ENCODE data around the gene FAM163B.

FAM163B gene

DNA sequence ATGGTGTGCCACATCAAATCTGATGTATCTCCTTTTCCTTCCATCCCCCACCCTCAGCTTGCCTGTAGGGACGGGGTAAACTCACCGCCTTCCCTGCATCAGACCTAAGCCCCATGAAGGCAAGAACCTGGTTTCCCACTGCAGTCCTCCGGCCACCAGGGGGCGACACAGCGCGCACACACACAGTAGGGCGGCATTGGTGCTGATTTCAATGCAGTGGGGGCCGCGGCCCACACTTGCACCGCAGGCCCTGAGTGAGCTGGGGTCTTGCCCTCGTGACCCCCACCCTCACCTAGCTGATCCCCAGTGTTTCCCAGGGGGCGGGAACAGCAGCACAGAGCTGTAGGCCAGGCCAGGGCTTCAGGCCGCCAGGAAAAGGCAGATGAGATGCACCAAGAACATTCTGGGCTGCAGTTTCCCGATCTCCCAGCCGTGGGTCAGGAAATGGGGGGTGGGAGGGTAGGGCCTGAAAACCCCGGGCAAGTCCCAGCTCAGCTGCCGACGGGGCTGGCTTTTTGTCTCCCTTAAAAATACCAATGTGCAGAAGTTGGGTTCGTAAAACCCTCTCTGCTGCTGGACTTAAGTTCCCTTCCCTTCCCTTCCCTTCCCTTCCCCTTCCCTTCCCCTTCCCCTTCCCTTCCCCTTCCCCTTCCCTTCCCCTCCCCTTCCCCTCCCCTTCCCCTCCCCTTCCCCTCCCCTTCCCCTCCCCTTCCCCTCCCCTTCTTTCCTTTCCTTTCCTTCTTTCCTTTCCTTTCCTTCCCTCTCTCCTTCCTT is 19.5 kb downstream of the FAM163B start:
- no peak overlapping the region for H3K4me3 ChIP-seq (ENCODE audit: extremely low read depth, insufficient read depth, low read length, poor library complexity, severe bottlenecking)
- WGBS, 2 experiments (ENCODE audit: insufficient coverage in 2 of 2): 50 to 57% methylated on average over 9 to 12 of the region's 19 CpGs
- no peak overlapping the region for H3K27ac ChIP-seq (ENCODE audit: low read depth, low read length, severe bottlenecking)
- H3K9me3 ChIP-seq (ENCODE audit: control insufficient read depth, low read length): peaks cover 6% of the 10 kb centered on the region
- H3K4me1 ChIP-seq (ENCODE audit: control insufficient read depth, insufficient read depth, low read length, poor library complexity, severe bottlenecking): peaks cover 22% of the 10 kb centered on the region
- H3K36me3 ChIP-seq (ENCODE audit: control insufficient read depth, insufficient read depth, low read length): no peaks in the 10 kb centered on the region

DNA sequence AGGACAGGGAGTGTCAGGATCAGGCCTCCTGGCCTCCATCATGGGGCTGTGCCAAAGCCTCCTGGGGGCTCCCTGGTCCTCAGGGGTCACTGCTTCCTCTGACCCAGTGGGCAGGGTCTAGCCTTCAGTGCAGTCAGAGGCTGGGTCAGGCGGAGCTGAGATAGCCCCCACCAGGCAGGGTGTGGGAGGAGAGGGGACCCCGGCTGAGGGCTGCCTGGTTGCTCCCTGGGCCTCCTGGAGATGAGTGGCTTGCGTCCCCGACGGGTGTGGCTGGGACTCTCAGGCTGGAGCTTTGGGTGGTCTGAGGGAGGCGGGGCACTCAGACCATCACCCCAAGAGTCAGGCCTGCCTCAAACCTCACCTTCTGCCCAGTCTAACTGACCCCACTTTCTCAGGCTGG is 21.7 kb downstream of the FAM163B start:
- H3K4me3 ChIP-seq (ENCODE audit: extremely low read depth, insufficient read depth, low read length, poor library complexity, severe bottlenecking): no peak overlapping the region
- WGBS, 2 experiments (ENCODE audit: insufficient coverage in 2 of 2): 100% methylated on average over 2 to 3 of the region's 6 CpGs
- H3K27ac ChIP-seq (ENCODE audit: low read depth, low read length, severe bottlenecking): no peak overlapping the region
- peaks cover 6% of the 10 kb centered on the region for H3K9me3 ChIP-seq (ENCODE audit: control insufficient read depth, low read length)
- H3K36me3 ChIP-seq (ENCODE audit: control insufficient read depth, insufficient read depth, low read length): no peaks in the 10 kb centered on the region
- peaks cover 38% of the 10 kb centered on the region for H3K4me1 ChIP-seq (ENCODE audit: control insufficient read depth, insufficient read depth, low read length, poor library complexity, severe bottlenecking)

- no peak overlapping the region for H3K4me3 ChIP-seq (ENCODE audit: extremely low read depth, insufficient read depth, low read length, poor library complexity, severe bottlenecking)
- no peaks in the 10 kb centered on the region for H3K36me3 ChIP-seq (ENCODE audit: control insufficient read depth, insufficient read depth, low read length)
- peaks cover 6% of the 10 kb centered on the region for H3K9me3 ChIP-seq (ENCODE audit: control insufficient read depth, low read length)
- WGBS, 2 experiments (ENCODE audit: insufficient coverage in 2 of 2): 92% methylated on average over 7 to 8 of the region's 8 CpGs
- no peak overlapping the region for H3K27ac ChIP-seq (ENCODE audit: low read depth, low read length, severe bottlenecking)
- peaks cover 42% of the 10 kb centered on the region for H3K4me1 ChIP-seq (ENCODE audit: control insufficient read depth, insufficient read depth, low read length, poor library complexity, severe bottlenecking)
Observed at GRCh38 chr9:133587051-133587450, 22.1 kb downstream of the FAM163B start.

DNA sequence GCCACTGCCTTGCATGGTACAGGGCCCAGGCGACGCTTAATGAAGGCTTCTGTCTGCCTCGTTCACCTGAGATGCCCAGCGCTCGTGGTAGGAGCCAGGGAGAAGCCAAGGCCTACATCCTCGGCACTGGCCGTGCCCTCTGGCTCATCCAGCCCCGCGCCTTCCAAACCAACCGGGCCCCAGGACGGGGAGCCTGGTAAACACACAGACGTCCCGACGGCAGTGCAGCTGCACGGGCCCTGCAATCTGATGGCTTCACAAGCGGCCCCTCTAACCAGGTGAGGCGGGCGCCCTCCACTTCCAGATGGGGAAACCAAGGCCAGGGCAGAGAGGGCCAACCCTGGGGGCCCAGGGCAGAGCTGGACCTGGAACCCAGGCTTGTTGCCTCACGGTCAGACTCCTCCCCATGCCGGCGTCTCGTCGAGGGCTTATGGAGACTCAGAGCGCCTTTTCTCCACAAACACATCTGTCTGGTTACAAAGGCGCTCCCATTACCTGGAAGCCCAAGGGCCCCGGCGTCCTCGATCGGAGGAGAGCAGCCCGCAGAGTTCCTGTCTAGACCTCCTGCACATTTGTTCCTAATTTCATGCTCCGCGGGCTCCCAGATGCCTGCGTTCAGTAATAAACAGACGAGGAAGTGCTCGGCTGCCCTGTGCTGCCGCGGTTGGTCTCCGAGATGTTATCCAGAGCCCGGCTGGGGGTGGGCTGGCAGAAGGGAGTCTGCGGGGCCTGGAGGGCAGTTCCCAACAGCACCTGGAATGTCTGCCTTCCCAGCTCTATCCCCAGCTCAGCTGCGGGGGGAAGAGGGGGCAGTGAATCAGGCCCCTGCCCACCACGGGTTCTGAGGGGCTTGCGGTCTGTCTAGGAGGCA is 23.5 kb downstream of the FAM163B start:
- Histone ChIP-seq H3K9me3 (ENCODE audit: control insufficient read depth, low read length) (peaks cover 6% of the 10 kb centered on the region), H3K4me3 (ENCODE audit: extremely low read depth, insufficient read depth, low read length, poor library complexity, severe bottlenecking) (no peak overlapping the region), H3K27ac (ENCODE audit: low read depth, low read length, severe bottlenecking) (peak overlapping the region; percentile 37), H3K4me1 (ENCODE audit: control insufficient read depth, insufficient read depth, low read length, poor library complexity, severe bottlenecking) (peaks cover 50% of the 10 kb centered on the region), H3K36me3 (ENCODE audit: control insufficient read depth, insufficient read depth, low read length) (no peaks in the 10 kb centered on the region)
- WGBS, 2 experiments (ENCODE audit: insufficient coverage in 2 of 2): 76 to 84% methylated on average over 34 to 42 of the region's 43 CpGs

DNA sequence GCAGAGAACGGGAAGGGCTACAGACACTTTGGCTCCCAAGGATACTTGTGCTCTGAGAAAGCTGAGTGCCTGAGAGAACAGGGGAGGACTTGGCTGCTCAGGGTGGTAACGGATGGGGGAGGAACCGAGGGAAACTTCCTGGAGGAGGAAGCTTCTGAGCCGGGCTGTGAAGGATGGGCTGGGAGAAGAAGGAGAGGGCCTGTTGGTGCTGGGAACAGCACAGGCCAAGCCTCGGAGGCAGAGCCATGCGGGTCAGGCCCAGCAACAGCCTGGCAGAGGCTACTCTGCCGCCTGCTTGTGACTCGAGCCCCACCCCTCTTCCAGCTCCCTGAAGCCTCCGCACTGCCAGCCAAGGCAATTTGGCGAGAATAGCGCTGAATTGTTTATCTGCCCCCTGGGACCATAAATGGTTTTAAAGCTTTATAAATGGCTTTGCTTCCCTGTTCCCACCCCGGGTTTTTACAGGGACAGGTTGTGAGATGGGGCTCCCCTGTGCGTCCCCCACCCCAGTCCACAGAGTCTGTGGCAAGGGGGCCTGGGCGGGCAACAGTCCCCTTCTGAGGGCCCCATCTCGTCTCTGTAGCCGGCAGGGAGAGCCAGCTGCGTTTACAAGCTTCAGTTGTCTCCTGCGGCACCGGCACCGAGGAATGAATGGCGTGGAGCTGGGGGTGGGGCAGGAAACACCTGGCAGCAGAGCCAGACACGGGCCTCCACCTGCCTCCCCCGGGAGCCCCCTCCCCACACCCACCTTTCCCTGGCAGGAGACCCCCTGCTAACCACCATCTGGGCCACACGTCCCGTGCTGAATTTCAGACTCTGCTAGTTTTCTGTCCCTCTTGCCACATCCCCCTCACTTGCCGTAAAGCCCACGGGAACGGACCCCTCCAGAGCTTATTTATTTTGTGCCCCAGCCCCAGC is 24.4 kb downstream of the FAM163B start:
- H3K4me3 ChIP-seq (ENCODE audit: extremely low read depth, insufficient read depth, low read length, poor library complexity, severe bottlenecking): no peak overlapping the region
- H3K36me3 ChIP-seq (ENCODE audit: control insufficient read depth, insufficient read depth, low read length): no peaks in the 10 kb centered on the region
- H3K4me1 ChIP-seq (ENCODE audit: control insufficient read depth, insufficient read depth, low read length, poor library complexity, severe bottlenecking): peaks cover 59% of the 10 kb centered on the region
- H3K27ac ChIP-seq (ENCODE audit: low read depth, low read length, severe bottlenecking): peak overlapping the region; percentile 75
- 44% methylated on average over 19 to 20 of the region's 28 CpGs for WGBS, 2 experiments (ENCODE audit: insufficient coverage in 2 of 2)
- H3K9me3 ChIP-seq (ENCODE audit: control insufficient read depth, low read length): peaks cover 6% of the 10 kb centered on the region

DNA sequence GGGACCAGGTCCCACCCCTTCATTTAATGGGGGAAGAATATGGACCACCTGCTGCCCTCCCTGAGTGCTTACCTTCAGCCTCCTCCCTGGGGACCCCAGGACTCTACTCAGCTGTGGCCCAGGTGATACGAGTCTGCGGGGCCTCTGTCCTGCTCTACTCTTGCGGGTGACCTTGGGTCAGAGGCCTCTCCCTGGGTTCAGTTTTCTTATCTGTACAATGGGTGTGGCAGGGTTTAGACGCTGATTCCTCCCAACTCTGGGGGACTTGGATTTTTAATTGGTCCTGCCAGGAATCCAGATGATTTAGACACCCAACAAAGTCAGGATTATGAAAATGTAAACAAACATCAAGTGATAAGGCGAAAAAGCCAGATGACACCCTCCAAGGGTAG is 25.0 kb downstream of the FAM163B start:
- no peak overlapping the region for H3K4me3 ChIP-seq (ENCODE audit: extremely low read depth, insufficient read depth, low read length, poor library complexity, severe bottlenecking)
- 87 to 89% methylated on average over 4 to 5 of the region's 5 CpGs for WGBS, 2 experiments (ENCODE audit: insufficient coverage in 2 of 2)
- peaks cover 6% of the 10 kb centered on the region for H3K9me3 ChIP-seq (ENCODE audit: control insufficient read depth, low read length)
- H3K36me3 ChIP-seq (ENCODE audit: control insufficient read depth, insufficient read depth, low read length): no peaks in the 10 kb centered on the region
- peak overlapping the region; percentile 75 for H3K27ac ChIP-seq (ENCODE audit: low read depth, low read length, severe bottlenecking)
- peaks cover 64% of the 10 kb centered on the region for H3K4me1 ChIP-seq (ENCODE audit: control insufficient read depth, insufficient read depth, low read length, poor library complexity, severe bottlenecking)

GRCh38 chr9:133583586-133583985 is 25.6 kb downstream of the FAM163B start:
- no peak overlapping the region for H3K4me3 ChIP-seq (ENCODE audit: extremely low read depth, insufficient read depth, low read length, poor library complexity, severe bottlenecking)
- no peaks in the 10 kb centered on the region for H3K36me3 ChIP-seq (ENCODE audit: control insufficient read depth, insufficient read depth, low read length)
- peaks cover 4% of the 10 kb centered on the region for H3K9me3 ChIP-seq (ENCODE audit: control insufficient read depth, low read length)
- no peak overlapping the region for H3K27ac ChIP-seq (ENCODE audit: low read depth, low read length, severe bottlenecking)
- H3K4me1 ChIP-seq (ENCODE audit: control insufficient read depth, insufficient read depth, low read length, poor library complexity, severe bottlenecking): peaks cover 64% of the 10 kb centered on the region
- 93 to 94% methylated on average over 10 to 23 of the region's 23 CpGs for WGBS, 2 experiments (ENCODE audit: insufficient coverage in 2 of 2)

DNA sequence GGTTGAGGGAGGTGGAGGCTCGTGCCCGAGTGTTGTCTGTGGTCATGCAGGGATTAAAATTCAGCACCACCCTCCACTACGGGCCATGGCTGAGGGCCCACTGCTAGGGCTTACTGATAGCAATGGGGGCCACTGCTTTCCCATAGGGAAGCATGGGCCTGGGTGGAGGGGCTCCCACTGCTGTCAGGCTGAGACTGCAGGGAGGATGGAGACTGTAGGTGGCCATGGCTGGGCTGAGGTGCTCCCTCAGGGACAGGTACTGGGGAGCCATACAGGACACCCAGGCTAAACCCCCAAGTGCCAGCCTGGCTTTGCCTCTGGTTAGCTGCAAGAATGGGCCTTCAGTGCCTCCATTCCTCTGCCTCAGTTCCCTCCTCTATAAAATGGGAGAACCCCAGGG is 26.1 kb downstream of the FAM163B start:
- peak overlapping the region; percentile 93 for H3K27ac ChIP-seq (ENCODE audit: low read depth, low read length, severe bottlenecking)
- H3K4me3 ChIP-seq (ENCODE audit: extremely low read depth, insufficient read depth, low read length, poor library complexity, severe bottlenecking): no peak overlapping the region
- WGBS, 2 experiments (ENCODE audit: insufficient coverage in 2 of 2): 100% methylated on average over 1 of the region's 3 CpGs; no CpG with 5 or more reads in 1 of the 2 experiments
- peaks cover 64% of the 10 kb centered on the region for H3K4me1 ChIP-seq (ENCODE audit: control insufficient read depth, insufficient read depth, low read length, poor library complexity, severe bottlenecking)
- H3K36me3 ChIP-seq (ENCODE audit: control insufficient read depth, insufficient read depth, low read length): no peaks in the 10 kb centered on the region
- H3K9me3 ChIP-seq (ENCODE audit: control insufficient read depth, low read length): no peaks in the 10 kb centered on the region

- Histone ChIP-seq H3K4me3 (ENCODE audit: extremely low read depth, insufficient read depth, low read length, poor library complexity, severe bottlenecking) (no peak overlapping the region), H3K27ac (ENCODE audit: low read depth, low read length, severe bottlenecking) (peak overlapping the region; percentile 93), H3K9me3 (ENCODE audit: control insufficient read depth, low read length) (no peaks in the 10 kb centered on the region), H3K36me3 (ENCODE audit: control insufficient read depth, insufficient read depth, low read length) (no peaks in the 10 kb centered on the region), H3K4me1 (ENCODE audit: control insufficient read depth, insufficient read depth, low read length, poor library complexity, severe bottlenecking) (peaks cover 64% of the 10 kb centered on the region)
- WGBS, 2 experiments (ENCODE audit: insufficient coverage in 2 of 2): 93 to 97% methylated on average over 8 to 13 of the region's 14 CpGs
Observed at GRCh38 chr9:133582501-133583045, 26.6 kb downstream of the FAM163B start.
